Measurements from ENCODE around the gene KCNMA1.

DNA sequence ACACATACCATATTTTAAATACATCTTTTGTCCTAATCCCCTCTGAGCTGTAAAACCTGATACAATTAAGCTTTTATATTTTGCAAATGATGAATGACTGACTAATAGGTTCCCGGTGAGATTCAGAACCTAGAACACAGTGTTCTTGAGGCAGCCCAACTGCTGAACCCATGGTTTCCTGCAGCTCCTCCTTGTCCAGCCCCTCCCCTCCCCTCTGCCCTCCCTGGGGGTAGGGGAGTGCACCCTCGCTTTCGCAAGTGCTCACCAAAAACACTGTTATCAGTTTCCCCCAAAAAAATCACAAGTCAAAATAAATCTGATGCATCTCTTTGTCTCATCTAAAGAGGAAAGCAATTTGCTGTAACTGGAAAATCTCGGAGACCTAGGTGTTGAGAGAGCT is 602.8 kb downstream of the KCNMA1 start:
- TF ChIP-seq, protein P1, sequence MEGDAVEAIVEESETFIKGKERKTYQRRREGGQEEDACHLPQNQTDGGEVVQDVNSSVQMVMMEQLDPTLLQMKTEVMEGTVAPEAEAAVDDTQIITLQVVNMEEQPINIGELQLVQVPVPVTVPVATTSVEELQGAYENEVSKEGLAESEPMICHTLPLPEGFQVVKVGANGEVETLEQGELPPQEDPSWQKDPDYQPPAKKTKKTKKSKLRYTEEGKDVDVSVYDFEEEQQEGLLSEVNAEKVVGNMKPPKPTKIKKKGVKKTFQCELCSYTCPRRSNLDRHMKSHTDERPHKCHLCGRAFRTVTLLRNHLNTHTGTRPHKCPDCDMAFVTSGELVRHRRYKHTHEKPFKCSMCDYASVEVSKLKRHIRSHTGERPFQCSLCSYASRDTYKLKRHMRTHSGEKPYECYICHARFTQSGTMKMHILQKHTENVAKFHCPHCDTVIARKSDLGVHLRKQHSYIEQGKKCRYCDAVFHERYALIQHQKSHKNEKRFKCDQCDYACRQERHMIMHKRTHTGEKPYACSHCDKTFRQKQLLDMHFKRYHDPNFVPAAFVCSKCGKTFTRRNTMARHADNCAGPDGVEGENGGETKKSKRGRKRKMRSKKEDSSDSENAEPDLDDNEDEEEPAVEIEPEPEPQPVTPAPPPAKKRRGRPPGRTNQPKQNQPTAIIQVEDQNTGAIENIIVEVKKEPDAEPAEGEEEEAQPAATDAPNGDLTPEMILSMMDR (IDR thresholded peaks at IDR 0.05): no peak
- no peak for TF ChIP-seq POLR2A (IDR thresholded peaks at IDR 0.05)
